HCT116 (cell line): Measurements from ENCODE around the gene APIP. TPM values are rescaled to one million over a fixed set of nuclear protein-coding genes. Genes with fewer than 3 reads are reported as not detected.

Experiments
- ATAC-seq: fragments of 200-7000 bp; cut with Tn5 transposase; 2 replicates; pipeline ENCODE4 v1.9.1; 2020; ENCODE audit warnings: mild to moderate bottlenecking, moderate library complexity
- BruUV-seq: library from RNA; stranded (reverse); fragments of 400-500 nt; replicated peaks from 2 replicates; lab custom pipeline; 2021; lab: Mats Ljungman, UMichigan
- CTCF ChIA-PET: fragments of 300-600 bp; sonication (Branson Sonifier 250); formaldehyde crosslinking; loops from one replicate; lab custom pipeline; 2021; ENCODE audit warnings: antibody characterized with exemption; lab: Charles Lee
- POLR2A ChIA-PET: fragments of 300-600, 350-600 bp; sonication (Branson Sonifier 250); formaldehyde crosslinking; loops from one replicate; lab custom pipeline; 2021; ENCODE audit warnings: antibody characterized with exemption; lab: Charles Lee
- RAD21 ChIA-PET, 2 experiments: fragments of 300-600 bp; sonication (Branson Sonifier 250); formaldehyde crosslinking; loops; one replicate each; lab custom pipeline; 2023; ENCODE audit warnings: low total read pairs in 2 of 2; ENCODE audit not compliant: uncharacterized antibody in 2 of 2, unreplicated experiment in 2 of 2, low non-redundant PET in 1 of 2; lab: Charles Lee
- DNase-seq: peaks from one replicate; pipeline ENCODE4 v3.0.0-alpha.2; 2010; ENCODE audit warnings: low read depth, low spot score
- H2AFZ ChIP-seq: fragments of 200-600 bp; shearing (Covaris generic), sonication (generic); 2 replicates; pipeline ENCODE4 v1.6.1; 2017; ENCODE audit warnings: low read depth, mixed run types, mixed read lengths, antibody characterized with exemption, low read length; ENCODE audit not compliant: poor library complexity, severe bottlenecking
- H3K27ac ChIP-seq: 2 replicates; pipeline ENCODE4 v1.5.1; 2012; ENCODE audit warnings: low read depth, low read length
- H3K27me3 ChIP-seq: fragments of 200-600 bp; sonication (generic); 2 replicates; pipeline ENCODE4 v1.6.1; 2016; ENCODE audit warnings: mixed run types, low read length, mixed read lengths; ENCODE audit not compliant: insufficient read depth
- H3K36me3 ChIP-seq, 2 experiments: fragments of 200-500 bp in 1 of 2; fragments of 200-600 bp in 1 of 2; sonication (Bioruptor generic) in 1 of 2; sonication (generic) in 1 of 2; 2 replicates each; pipeline versions ENCODE4 v1.5.1 to v1.6.1; 2014 to 2016; ENCODE audit warnings: low read length in 2 of 2, inconsistent platforms in 1 of 2, mixed read lengths in 1 of 2, mixed run types in 1 of 2; ENCODE audit not compliant: insufficient read depth in 2 of 2, control insufficient read depth in 1 of 2
- H3K4me1 ChIP-seq, 2 experiments: fragments of 200-600 bp in 1 of 2; sonication (generic) in 1 of 2; 2 replicates each; pipeline versions ENCODE4 v1.5.1 to v1.6.1; 2012 to 2017; ENCODE audit warnings: low read length in 2 of 2, inconsistent platforms in 1 of 2, mild to moderate bottlenecking in 1 of 2, mixed read lengths in 1 of 2, mixed run types in 1 of 2, moderate library complexity in 1 of 2; ENCODE audit not compliant: insufficient read depth in 2 of 2, control insufficient read depth in 1 of 2
- H3K4me2 ChIP-seq: fragments of 200-600 bp; sonication (generic); 2 replicates; pipeline ENCODE4 v1.6.1; 2017; ENCODE audit warnings: mixed run types, low read length, mixed read lengths
- H3K4me3 ChIP-seq, 2 experiments: fragments of 200-600 bp in 1 of 2; sonication (generic) in 1 of 2; replicated peaks in 1 of 2; 2 replicates each; pipeline ENCODE4 v1.5.1; 2011 to 2016; ENCODE audit warnings: low read length in 2 of 2, control low read depth in 1 of 2, low read depth in 1 of 2, mild to moderate bottlenecking in 1 of 2, mixed read lengths in 1 of 2, mixed run types in 1 of 2
- H3K79me2 ChIP-seq: fragments of 200-600 bp; sonication (generic); 2 replicates; pipeline ENCODE4 v1.6.1; 2017; ENCODE audit warnings: mild to moderate bottlenecking, mixed run types, low read length, moderate library complexity, mixed read lengths; ENCODE audit not compliant: insufficient read depth
- H3K9ac ChIP-seq: fragments of 200-600 bp; sonication (generic); 2 replicates; pipeline ENCODE4 v1.6.1; 2016; ENCODE audit warnings: low read length, mixed read lengths
- H3K9me2 ChIP-seq: fragments of 200-600 bp; sonication (generic), shearing (Covaris generic); 2 replicates; pipeline ENCODE4 v1.6.1; 2017; ENCODE audit warnings: mixed run types, mild to moderate bottlenecking, moderate library complexity; ENCODE audit not compliant: insufficient read depth
- H3K9me3 ChIP-seq, 2 experiments: fragments of 200-500 bp in 1 of 2; fragments of 200-600 bp in 1 of 2; sonication (Bioruptor generic) in 1 of 2; sonication (generic) in 1 of 2; 2 replicates each; pipeline ENCODE4 v1.6.1; 2014 to 2017; ENCODE audit warnings: low read length in 2 of 2, mixed read lengths in 2 of 2, inconsistent platforms in 1 of 2, low read depth in 1 of 2, mild to moderate bottlenecking in 1 of 2, mixed run types in 1 of 2, moderate library complexity in 1 of 2; ENCODE audit not compliant: control insufficient read depth in 1 of 2, insufficient read depth in 1 of 2
- H4K20me1 ChIP-seq: fragments of 200-600 bp; sonication (generic), shearing (Covaris generic); 2 replicates; pipeline ENCODE4 v1.6.1; 2017; ENCODE audit warnings: mixed run types, mild to moderate bottlenecking, moderate library complexity; ENCODE audit not compliant: insufficient read depth
- CBX3 ChIP-seq: IDR thresholded peaks from 2 replicates; pipeline ENCODE4 v1.6.1; 2012; ENCODE audit warnings: low read depth
- JUND ChIP-seq: IDR thresholded peaks from 2 replicates; pipeline ENCODE4 v1.6.1; 2012
- POLR2AphosphoS5 ChIP-seq: IDR thresholded peaks from 2 replicates; pipeline ENCODE4 v1.6.1; 2011; ENCODE audit warnings: mild to moderate bottlenecking, low read depth, low read length, moderate library complexity
- RAD21 ChIP-seq: IDR thresholded peaks from 2 replicates; pipeline ENCODE4 v1.6.1; 2012; ENCODE audit warnings: low read depth, mild to moderate bottlenecking
- REST ChIP-seq: IDR thresholded peaks from 2 replicates; pipeline ENCODE4 v1.6.1; 2012; ENCODE audit warnings: low read depth
- SIN3A ChIP-seq: IDR thresholded peaks from 2 replicates; pipeline ENCODE4 v1.6.1; 2012; ENCODE audit warnings: low read depth
- TCF7L2 ChIP-seq: IDR thresholded peaks from 2 replicates; pipeline ENCODE4 v1.7.0; 2011; ENCODE audit warnings: borderline replicate concordance, inconsistent platforms; ENCODE audit not compliant: insufficient read depth, insufficient read length; ENCODE audit errors: extremely low read depth
- ZFX ChIP-seq: fragments of 450-650 bp; IDR thresholded peaks from 2 replicates; pipeline ENCODE4 v1.6.1; 2017
- intact Hi-C: fragments of 100-400 bp; cut with micrococcal nuclease; formaldehyde crosslinking; loops from 2 replicates; pipeline ENCODE4 v1.10.0; 2022
- total RNA-seq: library from RNA; stranded (reverse); gene quantifications from one replicate; pipeline ENCODE4 v1.2.1, GENCODE V29; 2021; ENCODE audit not compliant: unreplicated experiment
- TF ChIP-seq, protein P1 (sequence below), 3 experiments: fragments of 200-600 bp in 1 of 3; sonication (generic) in 1 of 3; IDR thresholded peaks in 2 of 3; conservative IDR thresholded peaks in 1 of 3; 2 replicates each; pipeline ENCODE4 v1.5.1; 2012 to 2017; ENCODE audit warnings: low read depth in 2 of 3, low read length in 2 of 3, antibody characterized with exemption in 1 of 3, borderline replicate concordance in 1 of 3, control low read depth in 1 of 3, mild to moderate bottlenecking in 1 of 3, mixed read lengths in 1 of 3, mixed run types in 1 of 3, moderate library complexity in 1 of 3; ENCODE audit not compliant: insufficient read depth in 1 of 3
- TF ChIP-seq, protein P2 (sequence below): IDR thresholded peaks from 2 replicates; pipeline ENCODE4 v1.6.1; 2011; ENCODE audit warnings: mild to moderate bottlenecking, low read length, moderate library complexity; ENCODE audit not compliant: insufficient replicate concordance; ENCODE audit errors: extremely low read depth
- TF ChIP-seq, protein P3 (sequence below): IDR thresholded peaks from 2 replicates; pipeline ENCODE4 v1.6.1; 2012

Gene APIP
- total RNA-seq, 1 experiment from 2014 or later, result 41.2 TPM

DNA sequence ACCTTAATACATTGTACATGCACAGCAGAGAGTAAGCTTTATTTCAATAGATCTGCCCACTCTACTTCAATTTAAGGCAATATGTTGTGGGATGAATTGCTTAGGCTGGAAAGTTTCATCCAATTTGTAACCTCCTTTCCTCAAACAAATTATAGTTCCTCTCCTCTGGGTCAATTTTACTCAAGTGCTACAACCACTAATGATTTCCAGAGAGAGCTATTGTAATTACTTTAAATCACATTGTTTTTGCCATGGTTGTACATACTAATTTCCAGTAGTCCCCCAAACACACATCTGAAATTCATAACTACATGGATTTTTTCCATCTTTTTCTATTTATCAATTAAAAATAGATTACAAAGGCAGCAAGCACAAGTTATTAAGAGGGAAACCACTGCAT is 72.9 kb downstream of the APIP start:
- RAD21 ChIA-PET, result no interaction called here
- CTCF ChIA-PET, result no interaction called here
- Histone ChIP-seq H3K79me2 (no peaks in the 10 kb centered on the region), H3K9me3 (no peaks in the 10 kb centered on the region), H2AFZ (no peak overlapping the region), H3K4me1 (no peaks in the 10 kb centered on the region; a peak in 1 of 4 replicates), H4K20me1 (no peaks in the 10 kb centered on the region), H3K4me2 (no peak overlapping the region), H3K9ac (no peak overlapping the region), H3K9me2 (no peaks in the 10 kb centered on the region), H3K4me3 (no peak overlapping the region), H3K27me3 (no peaks in the 10 kb centered on the region), H3K27ac (no peak overlapping the region), H3K36me3 (no peaks in the 10 kb centered on the region)
- POLR2A ChIA-PET, result no interaction called here
- ATAC-seq (no peak), DNase-seq (no peak)
- intact Hi-C loops, result no loop called here
- BruUV-seq, result no TSS peak
- TF ChIP-seq, protein P1, sequence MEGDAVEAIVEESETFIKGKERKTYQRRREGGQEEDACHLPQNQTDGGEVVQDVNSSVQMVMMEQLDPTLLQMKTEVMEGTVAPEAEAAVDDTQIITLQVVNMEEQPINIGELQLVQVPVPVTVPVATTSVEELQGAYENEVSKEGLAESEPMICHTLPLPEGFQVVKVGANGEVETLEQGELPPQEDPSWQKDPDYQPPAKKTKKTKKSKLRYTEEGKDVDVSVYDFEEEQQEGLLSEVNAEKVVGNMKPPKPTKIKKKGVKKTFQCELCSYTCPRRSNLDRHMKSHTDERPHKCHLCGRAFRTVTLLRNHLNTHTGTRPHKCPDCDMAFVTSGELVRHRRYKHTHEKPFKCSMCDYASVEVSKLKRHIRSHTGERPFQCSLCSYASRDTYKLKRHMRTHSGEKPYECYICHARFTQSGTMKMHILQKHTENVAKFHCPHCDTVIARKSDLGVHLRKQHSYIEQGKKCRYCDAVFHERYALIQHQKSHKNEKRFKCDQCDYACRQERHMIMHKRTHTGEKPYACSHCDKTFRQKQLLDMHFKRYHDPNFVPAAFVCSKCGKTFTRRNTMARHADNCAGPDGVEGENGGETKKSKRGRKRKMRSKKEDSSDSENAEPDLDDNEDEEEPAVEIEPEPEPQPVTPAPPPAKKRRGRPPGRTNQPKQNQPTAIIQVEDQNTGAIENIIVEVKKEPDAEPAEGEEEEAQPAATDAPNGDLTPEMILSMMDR (IDR thresholded peaks at IDR 0.05 in 2 of 3, conservative IDR thresholded peaks at IDR 0.05 in 1 of 3; ENCODE audit: borderline replicate concordance in 1 of 3, insufficient read depth in 1 of 3, low read depth in 2 of 3, low read length in 2 of 3), result no peak
- TF ChIP-seq ZFX, result no peak

GRCh38 chr11:34840736-34841386 is 75.3 kb downstream of the APIP start:
- Histone ChIP-seq H3K9me2 (no peaks in the 10 kb centered on the region), H3K36me3 (no peaks in the 10 kb centered on the region), H3K4me2 (no peak overlapping the region), H3K27ac (no peak overlapping the region), H3K4me1 (peaks cover 0 to 4% of the 10 kb centered on the region in 2 experiments; a peak in 1 of 4 replicates), H3K27me3 (no peaks in the 10 kb centered on the region), H3K4me3 (no peak overlapping the region), H3K79me2 (no peaks in the 10 kb centered on the region), H4K20me1 (no peaks in the 10 kb centered on the region), H2AFZ (peak overlapping the region; percentile 59), H3K9me3 (no peaks in the 10 kb centered on the region), H3K9ac (no peak overlapping the region)
- intact Hi-C loops, result no loop called here
- POLR2A ChIA-PET, result interaction anchor here (1.9 kb wide), 1 partner anchor 217 kb away, joined by 4 read pairs; no protein-coding TSS in a partner anchor
- DNase-seq, result peak; percentile 62
- BruUV-seq, result no TSS peak
- ATAC-seq, result peak; percentile 94
- RAD21 ChIA-PET, result no interaction called here
- CTCF ChIA-PET, result interaction anchor here (0.8 to 2.2 kb wide), 4 partner anchors 11 to 240 kb away, joined by 3 to 8 read pairs (median 4); no protein-coding TSS in a partner anchor
- TF ChIP-seq CBX3 (peak; percentile 62; the same call in 1 of the 2 replicates), RAD21 (peak; percentile 40), SIN3A (no peak), POLR2AphosphoS5 (no peak), REST (no peak), JUND (no peak), TCF7L2 (no peak)
- TF ChIP-seq, protein P2, sequence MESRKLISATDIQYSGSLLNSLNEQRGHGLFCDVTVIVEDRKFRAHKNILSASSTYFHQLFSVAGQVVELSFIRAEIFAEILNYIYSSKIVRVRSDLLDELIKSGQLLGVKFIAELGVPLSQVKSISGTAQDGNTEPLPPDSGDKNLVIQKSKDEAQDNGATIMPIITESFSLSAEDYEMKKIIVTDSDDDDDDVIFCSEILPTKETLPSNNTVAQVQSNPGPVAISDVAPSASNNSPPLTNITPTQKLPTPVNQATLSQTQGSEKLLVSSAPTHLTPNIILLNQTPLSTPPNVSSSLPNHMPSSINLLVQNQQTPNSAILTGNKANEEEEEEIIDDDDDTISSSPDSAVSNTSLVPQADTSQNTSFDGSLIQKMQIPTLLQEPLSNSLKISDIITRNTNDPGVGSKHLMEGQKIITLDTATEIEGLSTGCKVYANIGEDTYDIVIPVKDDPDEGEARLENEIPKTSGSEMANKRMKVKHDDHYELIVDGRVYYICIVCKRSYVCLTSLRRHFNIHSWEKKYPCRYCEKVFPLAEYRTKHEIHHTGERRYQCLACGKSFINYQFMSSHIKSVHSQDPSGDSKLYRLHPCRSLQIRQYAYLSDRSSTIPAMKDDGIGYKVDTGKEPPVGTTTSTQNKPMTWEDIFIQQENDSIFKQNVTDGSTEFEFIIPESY, result no peak
- TF ChIP-seq, protein P3, sequence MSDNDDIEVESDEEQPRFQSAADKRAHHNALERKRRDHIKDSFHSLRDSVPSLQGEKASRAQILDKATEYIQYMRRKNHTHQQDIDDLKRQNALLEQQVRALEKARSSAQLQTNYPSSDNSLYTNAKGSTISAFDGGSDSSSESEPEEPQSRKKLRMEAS, result no peak
